Adipose tissue (tissue), 3 donors: Measurements from ENCODE around the gene ADSS1. TPM values are rescaled to one million over a fixed set of nuclear protein-coding genes. Genes with fewer than 3 reads are reported as not detected.

Experiments used
- H3K27ac ChIP-seq: one replicate; pipeline ENCODE4 v1.5.1; 2013; ENCODE audit warnings: low read depth, low read length
- WGBS, 3 donors: extraction: QIAGEN DNeasy Blood & Tissue Kit; methylation state at CpG; one replicate each; pipeline ENCODE4 v1.1.7; 2013; 5-methylcytosine and 5-hydroxymethylcytosine counted together
- polyA plus RNA-seq, 3 donors: library from polyadenylated mRNA; stranded (reverse); fragments of 200-250 nt; gene quantifications; one replicate each; pipeline ENCODE4 v1.2.3, GENCODE V29; 2013
- donor health status: healthy with polysubstance abuse.
- donor health status: Bipolar disorder and iron deficiency.
- donor health status: healthy.

Gene ADSS1
- polyA plus RNA-seq, 3 donors = 4.3 to 13.6 (median 12.6) TPM

- WGBS, 3 donors = 97 to 100% (median 99%) methylated on average over 2 of the region's 2 CpGs
- H3K27ac ChIP-seq = no peak overlapping the region
Observed at GRCh38 chr14:104685998-104686610, 37.9 kb upstream of the ADSS1 start.

- WGBS, 3 donors = 63 to 84% (median 68%) methylated on average over 20 of the region's 20 CpGs
- H3K27ac ChIP-seq = no peak overlapping the region
Observed at GRCh38 chr14:104686624-104687517, 37.2 kb upstream of the ADSS1 start.

- H3K27ac ChIP-seq = no peak overlapping the region
- 29 to 49% (median 47%) methylated on average over 31 of the region's 31 CpGs for WGBS, 3 donors
Observed at GRCh38 chr14:104687601-104688504, 36.2 kb upstream of the ADSS1 start.

- no peak overlapping the region for H3K27ac ChIP-seq
- WGBS, 3 donors = 25 to 34% (median 31%) methylated on average over 24 of the region's 24 CpGs
Observed at GRCh38 chr14:104688505-104689108, 35.4 kb upstream of the ADSS1 start.

- H3K27ac ChIP-seq = no peak within 1 kb of the TSS
- 2 to 3% (median 3%) methylated on average over 41 to 75 of the region's 76 CpGs for WGBS, 3 donors
Observed at GRCh38 chr14:104689109-104689880, 34.7 kb upstream of the ADSS1 start, which contains the start of gene INF2. Gene INF2, plus strand, starts transcription at chr14:104689618. Its CDS starts 11,748 bp downstream, at chr14:104701366.

- WGBS, 3 donors = 4 to 7% (median 6%) methylated on average over 45 to 50 of the region's 50 CpGs
- H3K27ac ChIP-seq = no peak overlapping the region
Observed at GRCh38 chr14:104689881-104690711, 33.9 kb upstream of the ADSS1 start.

GRCh38 chr14:104690861-104691455, 33.1 kb upstream of the ADSS1 start:
- no peak overlapping the region for H3K27ac ChIP-seq
- 68 to 88% (median 80%) methylated on average over 16 of the region's 16 CpGs for WGBS, 3 donors

GRCh38 chr14:104691546-104692260, 32.3 kb upstream of the ADSS1 start:
- WGBS, 3 donors = 77 to 89% (median 87%) methylated on average over 19 of the region's 19 CpGs
- no peak overlapping the region for H3K27ac ChIP-seq

GRCh38 chr14:104692261-104692938, 31.6 kb upstream of the ADSS1 start:
- no peak overlapping the region for H3K27ac ChIP-seq
- WGBS, 3 donors = 80 to 85% (median 84%) methylated on average over 13 to 15 of the region's 15 CpGs

GRCh38 chr14:104692939-104693315, 31.1 kb upstream of the ADSS1 start:
- 65 to 74% (median 72%) methylated on average over 5 of the region's 5 CpGs for WGBS, 3 donors
- H3K27ac ChIP-seq = no peak overlapping the region

GRCh38 chr14:104693482-104694431, 30.3 kb upstream of the ADSS1 start:
- 78 to 89% (median 84%) methylated on average over 26 of the region's 26 CpGs for WGBS, 3 donors
- no peak overlapping the region for H3K27ac ChIP-seq

GRCh38 chr14:104694475-104694950, 29.5 kb upstream of the ADSS1 start:
- 60 to 84% (median 75%) methylated on average over 11 to 15 of the region's 15 CpGs for WGBS, 3 donors

GRCh38 chr14:104694991-104695659, 28.9 kb upstream of the ADSS1 start:
- no peak overlapping the region for H3K27ac ChIP-seq
- whole genome bisulfite sequencing, 3 donors = 39 to 78% (median 40%) methylated on average over 18 to 19 of the region's 19 CpGs

More at GRCh38 chr14:104694475-104694950, 29.5 kb upstream of the ADSS1 start:
- no peak overlapping the region for H3K27ac ChIP-seq

GRCh38 chr14:104695660-104696000, 28.4 kb upstream of the ADSS1 start:
- no peak overlapping the region for H3K27ac ChIP-seq
- 58 to 76% (median 76%) methylated on average over 6 of the region's 6 CpGs for WGBS, 3 donors
